SK-N-SH (cell line): ENCODE results near the gene PAX2. TPM values are rescaled to one million over a fixed set of nuclear protein-coding genes. Genes with fewer than 3 reads are reported as not detected.

Source experiments
- CTCF ChIA-PET: fragments of 300-600, 350-600 bp; formaldehyde crosslinking; extraction: SDS; loops from one replicate; lab custom pipeline; 2021; lab: Yijun Ruan, JAX
- POLR2A ChIA-PET: fragments of 350-600 bp; sonication (Branson Sonifier 250); formaldehyde crosslinking; extraction: SDS; loops from one replicate; lab custom pipeline; 2020; ENCODE audit warnings: antibody characterized with exemption, inconsistent platforms; lab: Yijun Ruan, JAX
- DNase-seq: peaks from one replicate; pipeline ENCODE4 v3.0.0; 2012
- H2AFZ ChIP-seq: fragments of 200-600 bp; sonication (generic); 2 replicates; pipeline ENCODE4 v1.8.1; 2016; ENCODE audit warnings: antibody characterized with exemption, mild to moderate bottlenecking, low read depth
- H3F3A ChIP-seq: fragments of 200-600 bp; sonication (generic); replicated peaks from 2 replicates; pipeline ENCODE3; 2016; ENCODE audit warnings: antibody characterized with exemption, mild to moderate bottlenecking; ENCODE audit not compliant: insufficient read depth
- H3K27ac ChIP-seq, 2 experiments: fragments of 200-500 bp in 1 of 2; fragments of 200-600 bp in 1 of 2; sonication (Bioruptor generic) in 1 of 2; sonication (generic), shearing (Covaris generic) in 1 of 2; 2 replicates each; pipeline versions ENCODE4 v1.5.1 to v1.6.1; 2014 to 2016; ENCODE audit warnings: low read depth in 2 of 2, inconsistent platforms in 1 of 2, low read length in 1 of 2, mild to moderate bottlenecking in 1 of 2, mixed read lengths in 1 of 2
- H3K27me3 ChIP-seq: fragments of 200-600 bp; sonication (generic), shearing (Covaris generic); 2 replicates; pipeline ENCODE4 v1.6.1; 2016; ENCODE audit warnings: mixed run types; ENCODE audit not compliant: insufficient read depth
- H3K36me3 ChIP-seq, 2 experiments: fragments of 200-500 bp in 1 of 2; fragments of 200-600 bp in 1 of 2; sonication (Bioruptor generic) in 1 of 2; sonication (generic) in 1 of 2; replicated peaks in 1 of 2; 2 replicates each; pipeline versions ENCODE3 to v1.5.1; 2014 to 2016; ENCODE audit warnings: low read length in 1 of 2, mild to moderate bottlenecking in 1 of 2; ENCODE audit not compliant: insufficient read depth in 2 of 2, control insufficient read depth in 1 of 2
- H3K4me1 ChIP-seq, 2 experiments: fragments of 200-500 bp in 1 of 2; fragments of 200-600 bp in 1 of 2; sonication (Bioruptor generic) in 1 of 2; sonication (generic), shearing (Covaris generic) in 1 of 2; 2 replicates each; pipeline versions ENCODE4 v1.5.1 to v1.6.1; 2014 to 2016; ENCODE audit warnings: low read depth in 1 of 2, low read length in 1 of 2, mixed run types in 1 of 2; ENCODE audit not compliant: insufficient read depth in 2 of 2, control insufficient read depth in 1 of 2
- H3K4me2 ChIP-seq: fragments of 200-600 bp; sonication (generic), shearing (Covaris generic); 2 replicates; pipeline ENCODE4 v1.6.1; 2017; ENCODE audit warnings: mixed run types
- H3K4me3 ChIP-seq, 2 experiments: fragments of 200-500 bp in 1 of 2; fragments of 200-600 bp in 1 of 2; sonication (Bioruptor generic) in 1 of 2; sonication (generic), shearing (Covaris generic) in 1 of 2; 2 replicates each; pipeline versions ENCODE4 v1.5.1 to v1.8.1; 2014 to 2016; ENCODE audit warnings: low read depth in 2 of 2, inconsistent platforms in 1 of 2, low read length in 1 of 2, mild to moderate bottlenecking in 1 of 2, mixed read lengths in 1 of 2, moderate library complexity in 1 of 2
- H3K79me2 ChIP-seq: fragments of 200-600 bp; sonication (generic); 2 replicates; pipeline ENCODE4 v1.8.1; 2017; ENCODE audit warnings: mild to moderate bottlenecking; ENCODE audit not compliant: insufficient read depth
- H3K9ac ChIP-seq: fragments of 200-600 bp; sonication (generic); 2 replicates; pipeline ENCODE4 v1.6.1; 2017; ENCODE audit warnings: mixed run types
- H3K9me2 ChIP-seq: fragments of 200-600 bp; sonication (generic); 2 replicates; pipeline ENCODE4 v1.6.1; 2017; ENCODE audit warnings: mixed run types
- H3K9me3 ChIP-seq: fragments of 200-600 bp; sonication (generic); 2 replicates; pipeline ENCODE4 v1.6.1; 2017; ENCODE audit warnings: mixed run types, mild to moderate bottlenecking, moderate library complexity
- H4K20me1 ChIP-seq: fragments of 200-600 bp; sonication (generic); 2 replicates; pipeline ENCODE4 v1.6.1; 2017; ENCODE audit warnings: mild to moderate bottlenecking, mixed run types; ENCODE audit not compliant: insufficient read depth
- CHD2 ChIP-seq: fragments of 150-350 bp; IDR thresholded peaks from 2 replicates; pipeline ENCODE4 v1.6.1; 2018; ENCODE audit warnings: low read length; ENCODE audit not compliant: partially characterized antibody
- EP300 ChIP-seq, 2 experiments: IDR thresholded peaks; 2 replicates each; pipeline versions ENCODE4 v1.4.0 to v1.6.1; 2012; ENCODE audit warnings: borderline replicate concordance in 1 of 2, low read depth in 1 of 2, low read length in 1 of 2
- EZH2phosphoT487 ChIP-seq: fragments of 200-600 bp; sonication (generic); IDR thresholded peaks from 2 replicates; pipeline ENCODE4 v1.6.1; 2017; ENCODE audit warnings: low read depth, mixed run types, mild to moderate bottlenecking, antibody characterized with exemption, moderate library complexity, borderline replicate concordance
- FOXM1 ChIP-seq: IDR thresholded peaks from 2 replicates; pipeline ENCODE4 v1.4.0; 2012; ENCODE audit warnings: low read depth, mild to moderate bottlenecking
- GATA2 ChIP-seq: sonication (generic); formaldehyde crosslinking; IDR thresholded peaks from 2 replicates; pipeline ENCODE4 v1.5.0; 2020; ENCODE audit warnings: mild to moderate bottlenecking, missing genetic modification reagents
- JUND ChIP-seq: IDR thresholded peaks from 2 replicates; pipeline ENCODE4 v1.4.0; 2012
- NFIC ChIP-seq: IDR thresholded peaks from 2 replicates; pipeline ENCODE4 v1.4.0; 2012; ENCODE audit warnings: borderline replicate concordance
- NRF1 ChIP-seq: IDR thresholded peaks from 2 replicates; pipeline ENCODE4 v1.6.1; 2012; ENCODE audit warnings: low read depth, mild to moderate bottlenecking, low read length
- REST ChIP-seq: IDR thresholded peaks from 2 replicates; pipeline ENCODE4 v1.6.1; 2012; ENCODE audit warnings: mild to moderate bottlenecking, low read depth, low read length, moderate library complexity
- SIN3A ChIP-seq: IDR thresholded peaks from 2 replicates; pipeline ENCODE4 v1.6.1; 2012; ENCODE audit warnings: low read depth, mild to moderate bottlenecking, low read length, moderate library complexity, borderline replicate concordance
- TEAD4 ChIP-seq: IDR thresholded peaks from 2 replicates; pipeline ENCODE4 v1.4.0; 2012; ENCODE audit warnings: mild to moderate bottlenecking, borderline replicate concordance; ENCODE audit not compliant: insufficient read depth
- ZBTB33 ChIP-seq: IDR thresholded peaks from 2 replicates; pipeline ENCODE4 v1.4.0; 2012; ENCODE audit warnings: low read depth, borderline replicate concordance
- WGBS: methylation state at CpG from one replicate; pipeline ENCODE4 v1.1.6; 2017; ENCODE audit warnings: low lambda C conversion rate; 5-methylcytosine and 5-hydroxymethylcytosine counted together
- polyA plus RNA-seq, 3 experiments: library from polyadenylated mRNA; depleted of rRNA; stranded (reverse); fragments of >200 nt; gene quantifications; 2 replicates each; pipeline ENCODE4 v1.2.3, GENCODE V29; 2012
- TF ChIP-seq, protein P1 (sequence below): fragments of 150-350 bp; IDR thresholded peaks from 2 replicates; pipeline ENCODE4 v1.6.1; 2017; ENCODE audit warnings: antibody characterized with exemption, low read length, low read depth, borderline replicate concordance

Gene PAX2
- polyA plus RNA-seq, 1 of the 3 experiments (the other 2 are of a cell fraction): not detected

- TF ChIP-seq REST (no peak), NRF1 (no peak), CHD2 (no peak), TEAD4 (no peak), EP300 (IDR thresholded peaks at IDR 0.05; ENCODE audit: borderline replicate concordance in 1 of 2, low read depth in 1 of 2, low read length in 1 of 2) (no peak)
- TF ChIP-seq, protein P1, sequence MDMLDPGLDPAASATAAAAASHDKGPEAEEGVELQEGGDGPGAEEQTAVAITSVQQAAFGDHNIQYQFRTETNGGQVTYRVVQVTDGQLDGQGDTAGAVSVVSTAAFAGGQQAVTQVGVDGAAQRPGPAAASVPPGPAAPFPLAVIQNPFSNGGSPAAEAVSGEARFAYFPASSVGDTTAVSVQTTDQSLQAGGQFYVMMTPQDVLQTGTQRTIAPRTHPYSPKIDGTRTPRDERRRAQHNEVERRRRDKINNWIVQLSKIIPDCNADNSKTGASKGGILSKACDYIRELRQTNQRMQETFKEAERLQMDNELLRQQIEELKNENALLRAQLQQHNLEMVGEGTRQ: no peak
Measured at GRCh38 chr10:100800931-100801330, 55.5 kb downstream of the PAX2 start (continued).

- Histone ChIP-seq H3K79me2 (no peaks in the 10 kb centered on the region), H3K4me1 (peaks cover 0 to 34% of the 10 kb centered on the region in 2 experiments; a peak in 1 of 4 replicates), H3F3A (no peaks in the 10 kb centered on the region), H3K4me2 (no peak overlapping the region), H3K27me3 (peaks cover 50% of the 10 kb centered on the region), H3K27ac (no peak overlapping the region), H3K36me3 (no peaks in the 10 kb centered on the region), H3K9me2 (no peaks in the 10 kb centered on the region), H3K4me3 (no peak overlapping the region), H2AFZ (no peak overlapping the region), H4K20me1 (no peaks in the 10 kb centered on the region), H3K9ac (no peak overlapping the region), H3K9me3 (no peaks in the 10 kb centered on the region)
- CTCF ChIA-PET: interaction anchor here (1.0 to 1.6 kb wide), 12 partner anchors 11 to 239 kb away, joined by 3 to 6 read pairs (median 4); no protein-coding TSS in a partner anchor
- TF ChIP-seq EZH2phosphoT487: no peak
- no peak for TF ChIP-seq FOXM1
- DNase-seq: no peak
- POLR2A ChIA-PET: interaction anchor here (1.0 kb wide), 1 partner anchor 11 kb away, joined by 3 read pairs; no protein-coding TSS in a partner anchor
- 29% methylated on average over 2 of the region's 2 CpGs for WGBS
Measured at GRCh38 chr10:100802196-100802595, 56.8 kb downstream of the PAX2 start.

DNA sequence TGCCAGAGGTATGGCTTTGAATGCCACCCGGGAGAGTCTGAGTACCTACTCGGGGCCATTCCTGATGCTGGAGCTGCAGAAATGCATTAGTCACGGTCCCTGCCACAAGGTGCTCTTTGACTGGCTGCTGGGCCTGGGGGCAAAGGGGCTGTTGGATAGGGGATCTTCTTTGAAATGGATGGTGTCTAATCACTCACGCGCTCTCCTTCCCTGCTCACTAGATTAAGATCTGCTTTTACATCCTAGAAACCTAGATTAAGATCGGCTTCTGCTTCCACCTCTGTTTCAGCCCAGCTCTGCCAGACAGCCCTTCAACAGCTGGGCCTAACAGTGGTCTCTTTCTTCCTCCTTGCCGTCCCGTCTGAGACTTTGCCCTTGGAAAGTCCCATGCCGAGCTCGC is 57.2 kb downstream of the PAX2 start:
- Histone ChIP-seq H3K27me3 (peaks cover 48% of the 10 kb centered on the region), H3K9me3 (no peaks in the 10 kb centered on the region), H3K9me2 (no peaks in the 10 kb centered on the region)
- no peak for TF ChIP-seq NFIC
- no peak for TF ChIP-seq JUND
- TF ChIP-seq SIN3A: no peak
- TF ChIP-seq CHD2: no peak
- TF ChIP-seq GATA2 (CRISPR knock-in tag): peak; percentile 46
- TF ChIP-seq ZBTB33: no peak
- TF ChIP-seq, all 33 proteins: peak for 1
- Histone ChIP-seq H3K4me3 (no peak overlapping the region), H2AFZ (no peak overlapping the region), H3K79me2 (no peaks in the 10 kb centered on the region), H3K27ac (no peak overlapping the region), H3K4me2 (no peak overlapping the region), H3F3A (no peaks in the 10 kb centered on the region), H3K36me3 (no peaks in the 10 kb centered on the region), H3K9ac (no peak overlapping the region), H3K4me1 (peaks cover 0 to 37% of the 10 kb centered on the region in 2 experiments; a peak in 1 of 4 replicates), H4K20me1 (no peaks in the 10 kb centered on the region)
- no peak for DNase-seq
- CTCF ChIA-PET: interaction anchor here (1.0 to 1.5 kb wide), 9 partner anchors 10 to 240 kb away, joined by 3 to 6 read pairs (median 3); no protein-coding TSS in a partner anchor
- POLR2A ChIA-PET: no interaction called here
- WGBS: 71% methylated on average over 8 of the region's 10 CpGs
